ENCODE results near the gene HSBP1. TPM values are rescaled to one million over a fixed set of nuclear protein-coding genes. Genes with fewer than 3 reads are reported as not detected.
A peak's percentile ranks its signal among the peaks of the same experiment; 100 is the strongest.

HSBP1 gene
- total RNA-seq, 1 donor from 2014 or later: 189 TPM

- DNase-seq (ENCODE audit: missing footprints) (no peak), ATAC-seq (no peak)
- intact Hi-C loops (cut with DNase I): no loop called here
Measured at GRCh38 chr16:83831456-83831987, 23.7 kb downstream of the HSBP1 start.

- no peak for DNase-seq (ENCODE audit: missing footprints)
- no peak for ATAC-seq
- intact Hi-C loops (cut with DNase I): no loop called here
Measured at GRCh38 chr16:83833921-83834320, 26.1 kb downstream of the HSBP1 start.

DNA sequence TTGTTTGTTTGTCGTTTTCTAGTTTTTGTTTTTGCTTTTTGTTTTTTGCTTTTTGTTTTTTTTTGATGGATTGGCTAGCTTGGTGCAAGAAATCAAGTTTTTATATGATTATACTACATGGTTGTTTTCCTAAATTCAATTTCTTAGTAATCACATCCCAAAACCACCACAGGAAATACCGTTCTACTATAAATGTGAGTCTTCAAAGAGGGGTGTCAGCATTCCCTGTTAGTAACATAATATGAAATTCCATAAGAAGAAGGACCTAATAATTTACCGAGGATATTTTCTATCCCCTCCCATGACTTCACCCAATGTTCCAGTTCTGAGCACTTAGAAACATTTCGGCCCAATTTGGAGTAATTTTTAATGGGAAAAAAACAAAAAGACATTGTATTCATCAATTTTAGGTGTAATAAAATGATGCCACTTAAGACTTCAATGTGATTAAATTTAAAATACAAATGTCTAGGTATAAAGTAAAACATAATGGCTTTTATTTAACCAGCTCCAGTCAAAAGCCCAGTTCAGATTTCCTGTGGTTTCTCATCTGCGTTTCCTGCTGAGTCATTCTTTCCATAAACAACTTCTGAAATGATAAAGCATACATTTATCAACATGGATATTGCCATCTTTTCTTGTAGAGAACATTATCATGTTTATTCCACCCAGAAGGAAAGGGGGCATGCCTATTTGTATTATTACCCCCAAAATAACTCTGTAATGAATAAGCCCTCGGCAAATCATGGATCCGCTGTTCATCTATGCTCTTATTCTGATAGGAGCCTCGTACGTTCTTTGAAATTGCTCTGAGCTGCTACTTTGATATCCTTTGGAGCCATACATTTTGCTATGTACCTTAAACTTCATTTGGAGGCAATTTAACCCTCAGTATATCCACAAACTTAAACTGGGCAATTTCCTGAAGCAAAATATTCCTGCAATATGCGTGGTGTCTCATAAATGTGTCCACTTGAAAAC, 28.1 kb downstream of the HSBP1 start:
- DNase-seq (ENCODE audit: missing footprints): no peak
- ATAC-seq: no peak
- intact Hi-C loops (cut with DNase I): no loop called here

- no peak for ATAC-seq
- no peak for DNase-seq (ENCODE audit: missing footprints)
- intact Hi-C loops (cut with DNase I): no loop called here
Measured at GRCh38 chr16:83837566-83837965, 29.8 kb downstream of the HSBP1 start.

GRCh38 chr16:83838151-83838550, 30.4 kb downstream of the HSBP1 start:
- intact Hi-C loops (cut with DNase I): no loop called here
- ATAC-seq (no peak), DNase-seq (ENCODE audit: missing footprints) (no peak)

DNA sequence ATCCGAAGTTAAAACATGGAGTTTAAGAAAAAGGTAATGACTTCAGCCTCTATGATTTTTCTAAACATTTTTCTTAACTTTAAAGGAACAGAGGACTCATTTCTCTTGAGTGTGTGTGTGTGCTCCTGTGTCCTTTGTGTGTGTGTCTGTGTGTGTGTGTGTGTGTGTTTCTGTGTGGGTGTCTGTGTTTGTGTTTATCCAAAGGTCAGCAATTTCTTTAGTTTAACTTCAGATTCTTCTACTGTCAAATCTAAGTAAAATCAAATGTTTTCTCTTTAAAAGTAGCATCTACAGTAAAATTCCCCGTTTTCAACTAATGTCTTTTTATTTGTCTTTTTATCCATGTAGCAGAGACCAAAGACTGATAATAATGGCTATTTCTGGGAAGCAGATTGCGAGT, 31.8 kb downstream of the HSBP1 start:
- ATAC-seq (no peak), DNase-seq (ENCODE audit: missing footprints) (no peak)
- intact Hi-C loops (cut with DNase I): no loop called here

DNA sequence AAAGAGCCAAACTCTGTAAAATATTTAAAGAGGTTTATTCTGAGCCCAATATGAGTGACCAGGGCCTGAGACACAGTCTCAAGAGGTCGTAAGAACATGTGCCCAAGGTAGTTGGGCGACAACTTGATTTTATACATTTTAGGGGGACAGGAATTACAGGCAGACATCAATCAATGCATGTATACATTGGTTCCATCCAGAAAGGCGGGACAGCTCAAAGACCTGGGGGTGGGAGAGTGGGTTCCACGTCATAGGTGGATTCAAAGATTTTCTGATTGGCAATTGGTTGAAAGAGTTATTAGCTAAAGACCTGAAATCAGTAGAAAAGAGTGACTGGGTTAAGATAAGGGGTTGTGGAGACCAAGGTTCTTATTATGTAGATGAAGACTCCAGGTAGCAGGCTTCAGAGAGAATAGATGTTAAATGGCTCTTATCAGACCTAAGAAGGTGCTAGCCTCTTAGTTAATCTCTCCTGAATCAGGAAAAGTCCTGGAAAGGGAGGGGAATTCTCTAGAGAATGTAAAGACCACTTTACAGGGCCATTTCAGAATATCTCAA, 32.4 kb downstream of the HSBP1 start:
- ATAC-seq: no peak
- no peak for DNase-seq (ENCODE audit: missing footprints)
- intact Hi-C loops (cut with DNase I): no loop called here

- intact Hi-C loops (cut with DNase I): no loop called here
- ATAC-seq (no peak), DNase-seq (ENCODE audit: missing footprints) (no peak)
Measured at GRCh38 chr16:83842291-83842690, 34.5 kb downstream of the HSBP1 start.

GRCh38 chr16:83842756-83843507, 35.2 kb downstream of the HSBP1 start:
- DNase-seq (ENCODE audit: missing footprints) (no peak), ATAC-seq (no peak)
- intact Hi-C loops (cut with DNase I): no loop called here

GRCh38 chr16:83843657-83844056, 35.9 kb downstream of the HSBP1 start:
- ATAC-seq (no peak), DNase-seq (ENCODE audit: missing footprints) (peak; percentile 74)
- intact Hi-C loops (cut with DNase I): no loop called here

GRCh38 chr16:83845263-83845662, 37.5 kb downstream of the HSBP1 start:
- intact Hi-C loops (cut with DNase I): no loop called here
- ATAC-seq (no peak), DNase-seq (ENCODE audit: missing footprints) (no peak)

DNA sequence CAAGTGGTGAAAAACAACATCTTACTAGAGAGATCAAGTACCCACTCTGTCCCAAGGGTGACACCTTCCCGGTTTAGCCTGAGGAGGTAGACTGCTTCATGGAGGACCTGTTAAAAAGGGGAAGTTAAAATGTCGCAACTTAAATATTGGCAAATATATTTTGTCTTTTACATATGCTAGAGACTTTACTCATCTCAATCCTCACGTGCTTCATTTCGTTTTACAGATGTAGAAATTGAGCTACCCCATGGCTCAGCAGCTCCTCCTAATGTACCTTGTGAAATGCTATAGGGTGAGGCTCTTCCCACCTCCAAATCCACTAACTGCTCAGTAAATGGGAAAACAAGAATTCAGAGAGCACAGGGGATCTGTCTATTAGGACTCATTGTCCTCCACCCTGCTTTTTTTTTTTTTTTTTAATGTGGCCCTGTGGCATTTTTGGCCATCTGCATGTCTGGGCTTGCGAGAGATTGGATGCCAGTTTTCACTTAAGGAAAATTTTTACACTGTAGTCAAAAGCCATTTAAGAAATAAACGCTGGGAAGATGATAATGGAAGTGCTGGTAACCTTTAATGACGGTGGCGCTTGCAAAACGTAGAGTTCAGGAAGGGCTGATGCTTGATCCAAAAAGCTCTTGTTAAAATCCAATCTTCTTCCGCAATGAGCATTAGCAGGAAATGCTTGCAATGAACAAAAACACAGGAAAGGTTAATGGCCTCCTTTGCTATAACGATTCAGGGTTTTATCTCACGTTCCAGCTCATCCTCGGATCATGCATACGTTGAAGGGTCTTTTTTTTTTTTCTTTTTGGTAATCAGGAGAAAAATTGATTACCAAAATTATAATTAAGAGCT, 39.8 kb downstream of the HSBP1 start:
- ATAC-seq: no peak
- no peak for DNase-seq (ENCODE audit: missing footprints)
- intact Hi-C loops (cut with DNase I): no loop called here

DNA sequence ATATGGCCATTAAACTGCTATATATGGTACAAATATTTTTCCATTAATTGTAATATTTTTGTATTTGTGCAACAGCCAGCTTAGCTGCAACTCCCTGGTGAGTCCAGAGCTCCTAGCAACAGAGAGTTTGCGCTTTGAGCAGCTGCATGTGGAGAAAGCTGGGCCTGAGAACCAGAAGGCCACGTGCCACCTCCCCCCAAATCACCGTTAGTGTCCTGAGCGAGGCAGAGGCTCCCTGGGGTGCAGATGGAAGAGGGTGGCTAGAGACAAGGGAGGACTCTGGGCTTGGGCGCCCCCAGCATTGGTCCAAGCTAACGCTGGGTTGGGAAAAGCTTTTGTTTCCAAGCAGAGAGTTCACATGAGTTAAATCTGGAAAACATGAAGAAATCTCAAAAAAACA, 41.6 kb downstream of the HSBP1 start:
- intact Hi-C loops (cut with DNase I): no loop called here
- DNase-seq (ENCODE audit: missing footprints) (no peak), ATAC-seq (peak; percentile 74)

GRCh38 chr16:83850947-83851346, 43.2 kb downstream of the HSBP1 start:
- DNase-seq (ENCODE audit: missing footprints) (no peak), ATAC-seq (no peak)
- intact Hi-C loops (cut with DNase I): no loop called here

GRCh38 chr16:83851473-83851872, 43.7 kb downstream of the HSBP1 start:
- DNase-seq (ENCODE audit: missing footprints): no peak
- intact Hi-C loops (cut with DNase I): no loop called here
- ATAC-seq: no peak

GRCh38 chr16:83852774-83853173, 45.0 kb downstream of the HSBP1 start:
- intact Hi-C loops (cut with DNase I): no loop called here
- no peak for DNase-seq (ENCODE audit: missing footprints)

GRCh38 chr16:83853834-83854233, 46.1 kb downstream of the HSBP1 start:
- DNase-seq (ENCODE audit: missing footprints) (no peak), ATAC-seq (no peak)
- intact Hi-C loops (cut with DNase I): no loop called here

More at GRCh38 chr16:83852774-83853173, 45.0 kb downstream of the HSBP1 start:
- ATAC-seq: no peak

GRCh38 chr16:83854420-83854819, 46.6 kb downstream of the HSBP1 start:
- intact Hi-C loops (cut with DNase I): no loop called here
- ATAC-seq (no peak), DNase-seq (ENCODE audit: missing footprints) (no peak)

- ATAC-seq (no peak), DNase-seq (ENCODE audit: missing footprints) (no peak)
Measured at GRCh38 chr16:83856792-83857191, 49.0 kb downstream of the HSBP1 start.

More at GRCh38 chr16:83856792-83857191, 49.0 kb downstream of the HSBP1 start:
- intact Hi-C loops (cut with DNase I): no loop called here
